ENCODE measurements around the gene NUDCD3.

Gene NUDCD3

DNA sequence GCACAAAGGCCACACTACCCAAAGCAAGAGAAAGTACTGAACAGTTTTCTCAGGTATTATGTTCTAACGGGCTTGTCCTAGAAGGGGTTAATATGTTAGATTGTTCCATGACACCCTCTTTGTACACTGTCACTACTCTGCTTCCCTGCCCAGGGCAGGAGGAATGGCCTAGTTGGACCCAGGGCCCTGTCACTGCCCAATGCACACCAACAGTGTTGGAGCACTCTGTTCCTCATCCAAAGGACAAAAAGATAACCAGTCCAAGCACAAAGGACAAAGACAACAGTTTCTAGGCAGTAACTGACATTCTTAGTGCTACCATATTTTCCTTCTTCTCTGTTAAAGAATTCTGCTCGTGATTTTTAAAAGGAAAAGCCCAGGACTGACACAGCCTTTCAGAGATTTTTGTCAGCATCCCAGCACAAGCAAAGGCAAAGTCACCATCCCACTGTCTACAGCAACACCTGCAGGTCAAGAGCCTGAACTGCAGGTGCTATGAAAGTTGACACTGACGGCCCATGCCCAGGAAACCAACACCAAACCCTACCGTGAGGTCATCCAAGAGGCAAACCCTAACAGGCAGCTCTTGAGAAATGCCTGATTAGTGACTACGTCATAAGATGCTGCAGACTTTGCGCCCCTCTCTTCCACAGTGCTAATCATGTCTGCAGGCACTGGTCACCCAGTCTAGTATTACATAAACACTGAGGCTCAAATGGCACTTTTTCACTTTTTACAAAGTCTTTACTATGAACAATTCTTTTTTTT is 13.2 kb downstream of the NUDCD3 start:
- peak; percentile 13 to 15 for DNase-seq

GRCh38 chr7:44476313-44476712 is 14.1 kb downstream of the NUDCD3 start:
- no peak for DNase-seq

DNA sequence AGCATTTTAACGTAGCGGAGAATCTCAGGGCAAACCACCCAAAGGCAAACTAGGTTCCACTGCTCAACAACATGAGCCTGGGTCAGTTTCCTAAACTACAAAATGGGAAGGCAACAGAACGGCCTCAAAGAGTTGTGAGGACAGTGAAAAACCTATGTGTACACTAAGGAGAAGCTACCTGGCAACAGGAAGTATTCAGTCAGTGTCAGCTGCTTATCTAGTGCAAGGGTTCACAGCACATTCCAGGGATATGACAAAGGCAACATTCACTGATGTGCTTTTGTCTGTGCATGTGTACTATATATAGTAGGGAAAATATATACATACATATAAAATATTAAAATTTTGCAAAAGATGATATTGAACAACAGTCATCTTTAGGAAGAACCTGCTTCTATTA is 17.2 kb downstream of the NUDCD3 start:
- DNase-seq: no peak

DNA sequence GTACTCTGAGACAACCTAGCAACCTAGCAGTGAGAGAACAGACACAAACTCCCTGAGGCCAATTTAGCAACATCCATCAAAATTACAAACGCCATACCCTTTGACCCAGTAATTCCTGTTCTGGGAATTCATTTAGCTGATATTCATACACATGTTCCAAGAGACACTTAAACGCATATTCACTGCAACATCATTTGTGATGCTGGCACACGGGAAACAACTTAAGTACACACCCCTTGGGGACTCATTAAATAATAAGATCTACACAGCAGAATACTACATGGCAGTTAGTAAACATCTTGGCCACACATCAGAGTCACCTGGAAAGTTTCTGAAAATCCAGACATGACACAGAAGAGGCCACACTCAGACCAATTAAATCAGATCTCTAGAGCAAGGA is 17.6 kb downstream of the NUDCD3 start:
- DNase-seq: no peak

- DNase-seq: no peak
Observed at GRCh38 chr7:44471850-44472249, 18.6 kb downstream of the NUDCD3 start.

DNA sequence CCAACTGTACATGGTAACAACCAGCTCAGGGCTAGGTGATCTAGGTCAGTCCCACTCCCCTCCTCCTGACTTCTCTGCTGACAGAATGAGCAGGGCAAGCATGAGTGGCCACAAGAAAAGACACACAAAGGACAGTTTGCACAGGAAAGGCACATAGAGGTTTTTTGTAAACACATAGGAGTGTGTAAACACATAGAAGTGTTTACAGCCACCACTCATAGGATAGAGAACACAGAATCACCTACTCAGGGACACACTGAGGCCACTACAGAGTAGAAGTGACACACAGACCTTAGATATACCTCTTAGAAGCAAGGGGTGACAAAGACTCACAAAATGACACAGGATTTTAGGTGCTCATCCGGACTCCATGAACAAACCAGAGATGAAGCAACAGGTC is 19.0 kb downstream of the NUDCD3 start:
- no peak for DNase-seq

DNA sequence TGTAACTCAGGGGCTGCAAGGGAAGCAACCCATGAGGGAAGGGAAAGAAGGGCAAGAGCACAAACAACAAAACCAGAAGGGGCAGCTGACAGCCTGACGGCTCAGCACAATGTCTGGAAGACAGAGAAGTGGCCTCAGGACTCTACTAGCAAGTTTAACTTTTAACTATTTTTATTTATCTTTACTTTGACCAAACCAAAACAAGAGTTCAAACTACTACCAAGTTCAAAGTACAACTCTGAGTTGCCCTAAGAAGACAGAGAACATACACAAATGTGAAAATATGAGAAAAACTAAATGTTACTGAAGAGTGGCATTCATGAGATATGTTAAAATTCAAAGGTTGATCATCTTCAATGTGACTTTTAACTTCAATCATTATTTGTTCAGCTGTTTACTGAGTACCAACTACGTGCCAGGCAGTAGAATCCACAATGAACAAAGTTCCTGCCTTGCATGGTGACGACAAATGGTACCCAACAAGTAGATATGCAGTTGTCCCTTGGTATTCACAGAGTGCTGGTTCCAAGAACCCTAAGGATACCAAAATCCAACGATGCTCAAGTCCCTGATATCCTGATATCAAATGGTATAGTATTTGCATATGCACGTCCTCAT is 19.7 kb downstream of the NUDCD3 start:
- no peak for DNase-seq

DNA sequence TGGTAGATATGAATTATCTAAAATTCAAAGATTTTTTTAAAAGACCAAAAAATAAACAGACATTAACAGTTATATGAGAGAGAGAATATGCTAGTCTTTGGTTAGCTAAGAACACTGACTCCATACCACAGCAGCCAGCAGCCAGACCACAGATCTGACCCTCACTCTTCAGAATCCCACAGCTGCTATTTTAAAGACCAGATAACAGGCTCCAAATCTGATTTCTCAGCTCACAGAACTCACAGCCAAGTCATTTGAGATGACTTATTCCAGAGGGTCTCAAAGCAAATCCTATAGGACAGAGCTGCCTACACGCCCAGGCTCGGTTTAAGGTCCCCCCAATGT is 20.4 kb downstream of the NUDCD3 start:
- no peak for DNase-seq

DNA sequence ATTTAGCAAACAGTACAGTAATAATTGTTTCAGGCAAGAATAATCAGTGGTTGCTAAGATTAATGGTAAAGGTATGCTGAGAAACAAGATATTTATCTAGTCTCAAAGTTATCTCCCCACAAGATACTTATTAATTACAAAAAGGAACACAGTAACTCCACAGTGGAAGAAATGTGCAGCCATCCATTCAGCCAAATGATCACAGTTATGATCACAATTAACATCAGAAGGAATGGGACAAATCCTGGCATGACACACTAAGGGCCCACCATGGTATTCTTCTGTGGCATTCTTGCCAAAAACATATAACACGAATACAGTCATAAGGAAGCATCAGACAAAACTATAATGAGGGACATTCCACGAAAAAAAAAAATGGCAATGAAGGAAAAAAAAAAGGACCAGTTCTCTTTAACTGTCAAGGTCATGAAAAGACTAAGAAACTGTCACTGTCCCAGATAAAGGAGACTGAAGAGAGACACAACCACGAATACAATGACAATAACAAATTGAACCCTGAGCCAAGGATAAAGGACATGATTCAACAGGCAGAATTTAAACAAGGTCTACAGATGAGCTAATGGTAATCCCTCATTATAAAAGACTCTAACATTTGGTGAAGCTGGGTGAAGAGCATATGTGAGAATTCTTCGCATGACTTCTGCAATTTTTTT is 20.9 kb downstream of the NUDCD3 start:
- DNase-seq: no peak

GRCh38 chr7:44467217-44467548 is 23.3 kb downstream of the NUDCD3 start:
- DNase-seq: no peak

- no peak for DNase-seq
Observed at GRCh38 chr7:44466300-44467216, 23.9 kb downstream of the NUDCD3 start.

- DNase-seq: no peak
Observed at GRCh38 chr7:44465490-44465889, 25.0 kb downstream of the NUDCD3 start.

DNA sequence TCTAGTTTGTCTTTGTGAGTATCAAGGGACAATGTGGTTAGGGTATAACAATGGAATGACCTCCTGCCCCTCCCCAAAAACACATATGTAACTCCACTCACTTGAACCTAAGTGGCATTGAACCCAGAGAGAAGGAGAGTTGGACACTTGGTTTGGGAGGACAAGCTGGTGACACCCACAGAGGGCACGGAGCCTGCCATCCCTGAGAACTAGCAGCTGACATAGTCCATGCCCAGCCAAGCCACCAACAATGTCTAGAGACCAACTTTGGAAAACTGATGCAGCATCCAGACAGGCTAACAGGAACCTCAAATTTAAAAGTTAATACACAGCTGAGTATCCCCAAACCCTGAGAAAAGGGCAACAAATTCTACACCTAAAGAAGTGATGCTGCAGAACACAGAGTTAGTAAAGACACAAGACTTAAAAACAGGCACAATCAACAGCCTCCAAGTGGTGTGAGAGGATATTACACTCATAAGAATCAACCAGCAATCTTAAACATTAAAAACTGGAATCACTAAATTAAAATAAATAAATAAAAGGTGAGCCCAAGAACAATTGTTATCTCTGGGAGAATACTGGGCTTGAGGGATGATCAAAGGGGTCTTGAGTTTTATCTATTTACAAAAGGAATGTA is 27.2 kb downstream of the NUDCD3 start:
- no peak for DNase-seq

DNA sequence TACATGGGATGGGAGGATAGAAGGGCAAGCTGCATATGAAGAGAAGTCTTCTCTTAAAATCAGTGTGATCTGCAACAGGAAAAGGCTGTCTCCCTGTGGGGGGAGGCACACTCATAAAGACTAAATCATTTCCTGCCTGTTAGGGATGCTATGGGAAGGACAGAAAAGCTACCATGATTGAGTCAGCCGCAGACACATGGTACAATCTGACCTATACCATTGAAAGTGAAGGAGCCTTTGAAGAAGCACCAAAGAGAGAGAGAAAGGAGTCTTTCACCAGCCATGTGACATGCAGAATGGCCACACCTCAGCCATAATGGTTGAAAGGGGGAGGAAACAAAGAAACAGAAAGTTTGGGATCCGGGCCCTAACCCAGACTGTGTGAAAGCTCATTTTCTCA is 29.1 kb downstream of the NUDCD3 start:
- no peak for DNase-seq

- no peak for DNase-seq
Observed at GRCh38 chr7:44460325-44460724, 30.1 kb downstream of the NUDCD3 start.

DNA sequence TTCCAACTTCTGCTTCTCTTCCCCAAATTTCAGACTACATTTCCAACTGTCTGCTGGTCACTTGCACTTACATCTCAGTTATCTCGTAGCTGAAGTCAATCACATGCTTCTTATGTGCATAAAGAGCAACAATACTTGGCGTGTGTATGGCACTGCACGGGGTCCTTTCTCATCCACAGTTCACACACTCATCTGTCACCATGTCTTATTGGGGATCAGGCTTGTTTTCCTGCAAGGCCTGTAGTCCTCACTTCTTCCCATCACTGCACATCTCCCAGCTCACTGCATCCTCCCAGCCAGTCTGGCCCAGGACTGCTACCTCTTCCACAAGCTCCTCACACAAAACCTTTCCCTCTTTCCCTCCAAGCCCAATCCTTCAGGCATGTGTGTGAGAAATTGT is 35.3 kb downstream of the NUDCD3 start:
- no peak for DNase-seq

DNA sequence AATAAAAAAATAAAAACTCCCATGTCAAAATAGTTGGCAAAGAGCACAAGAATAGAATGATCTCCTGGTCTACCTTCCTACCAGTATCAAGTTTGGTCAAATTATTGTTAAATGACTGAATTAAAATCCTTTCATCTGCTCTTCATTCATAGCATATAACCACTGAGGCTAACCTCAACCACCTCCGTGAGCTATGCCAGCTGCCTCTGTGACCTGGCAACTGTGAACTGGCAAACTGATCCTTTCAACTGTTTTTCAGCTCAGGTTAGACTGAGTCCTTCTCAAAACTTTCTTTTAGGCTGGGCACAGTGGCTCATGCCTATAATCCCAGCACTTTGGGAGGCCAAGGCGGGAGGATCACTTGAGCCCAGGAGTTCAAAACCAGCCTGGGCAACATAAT is 36.1 kb downstream of the NUDCD3 start:
- no peak for DNase-seq

DNA sequence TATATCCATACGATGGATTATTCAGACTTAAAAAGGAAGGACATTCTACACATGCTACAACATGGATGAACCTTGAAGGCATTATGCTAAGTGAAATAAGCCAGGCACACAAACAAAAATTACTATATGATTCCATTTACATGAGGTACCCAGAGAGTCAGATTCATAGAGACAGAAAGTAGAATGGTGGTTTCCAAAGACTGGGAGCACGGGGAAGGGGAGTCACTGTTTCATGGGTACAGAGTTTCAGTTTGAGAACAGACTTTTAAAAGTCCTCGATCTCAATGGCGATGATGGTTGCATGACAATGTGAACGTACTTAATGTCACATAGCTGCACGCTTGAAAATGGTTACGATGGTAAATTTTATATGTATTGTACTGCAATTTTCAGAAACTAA is 39.3 kb downstream of the NUDCD3 start:
- no peak for DNase-seq

- no peak for DNase-seq
Observed at GRCh38 chr7:44449584-44449928, 40.9 kb downstream of the NUDCD3 start.

GRCh38 chr7:44448922-44449583 is 41.4 kb downstream of the NUDCD3 start:
- no peak for DNase-seq

- no peak for DNase-seq
Observed at GRCh38 chr7:44447874-44448425, 42.5 kb downstream of the NUDCD3 start.

Measured in NCI-H187 (cell line).